Loucy (cell line): Measurements from ENCODE around the gene NRF1.

Source experiments
- H2AFZ ChIP-seq: fragments of 200-600 bp; sonication (generic); 2 replicates; pipeline ENCODE4 v1.6.0; 2016; ENCODE audit warnings: antibody characterized with exemption, mild to moderate bottlenecking, low read length, moderate library complexity
- H3F3A ChIP-seq: fragments of 200-600 bp; 2 replicates; pipeline ENCODE4 v1.6.0; 2016; ENCODE audit warnings: antibody characterized with exemption, low read depth, mild to moderate bottlenecking
- H3K27me3 ChIP-seq: fragments of 200-600 bp; sonication (generic); 2 replicates; pipeline ENCODE4 v1.6.1; 2014; ENCODE audit warnings: low read length, mild to moderate bottlenecking; ENCODE audit not compliant: insufficient read depth, poor library complexity, severe bottlenecking
- H3K36me3 ChIP-seq: fragments of 200-600 bp; sonication (generic); 2 replicates; pipeline ENCODE4 v1.6.1; 2016; ENCODE audit warnings: low read length; ENCODE audit not compliant: insufficient read depth
- H3K4me1 ChIP-seq: fragments of 200-600 bp; sonication (generic); 2 replicates; pipeline ENCODE4 v1.5.1; 2014; ENCODE audit warnings: low read length, mild to moderate bottlenecking; ENCODE audit not compliant: insufficient read depth, poor library complexity, severe bottlenecking
- H3K4me2 ChIP-seq: fragments of 200-600 bp; sonication (generic); 2 replicates; pipeline ENCODE4 v1.6.0; 2014; ENCODE audit warnings: antibody characterized with exemption, low read length, low read depth, mild to moderate bottlenecking; ENCODE audit not compliant: poor library complexity, severe bottlenecking
- H3K4me3 ChIP-seq: fragments of 200-600 bp; sonication (generic); 2 replicates; pipeline ENCODE4 v1.5.1; 2014; ENCODE audit warnings: low read length, mild to moderate bottlenecking, mixed read lengths; ENCODE audit not compliant: poor library complexity, severe bottlenecking
- H3K79me2 ChIP-seq: fragments of 200-600 bp; sonication (generic); 2 replicates; pipeline ENCODE4 v1.6.1; 2014; ENCODE audit warnings: low read length; ENCODE audit not compliant: insufficient read depth
- H3K9ac ChIP-seq: fragments of 200-600 bp; sonication (generic); 2 replicates; pipeline ENCODE4 v1.6.0; 2014; ENCODE audit warnings: mild to moderate bottlenecking, low read depth, low read length, moderate library complexity; ENCODE audit not compliant: poor library complexity, severe bottlenecking
- H3K9me2 ChIP-seq: fragments of 200-600 bp; sonication (generic); replicated peaks from 2 replicates; pipeline ENCODE4 v1.6.1; 2016; ENCODE audit warnings: low read depth, low read length, mixed read lengths
- H3K9me3 ChIP-seq: fragments of 200-600 bp; sonication (generic); 2 replicates; pipeline ENCODE4 v1.6.1; 2014; ENCODE audit warnings: mild to moderate bottlenecking, antibody characterized with exemption, low read length, low read depth; ENCODE audit not compliant: insufficient read depth
- H4K20me1 ChIP-seq: fragments of 200-600 bp; sonication (generic); 2 replicates; pipeline ENCODE4 v1.6.0; 2014; ENCODE audit warnings: antibody characterized with exemption, low read length, mild to moderate bottlenecking; ENCODE audit not compliant: insufficient read depth, poor library complexity, severe bottlenecking
- EZH2phosphoT487 ChIP-seq: fragments of 200-600 bp; IDR thresholded peaks from 2 replicates; pipeline ENCODE4 v1.6.1; 2018; ENCODE audit warnings: antibody characterized with exemption, mild to moderate bottlenecking, moderate library complexity, borderline replicate concordance
- TF ChIP-seq, protein P1 (sequence below): fragments of 200-600 bp; sonication (generic); conservative IDR thresholded peaks from 2 replicates; pipeline ENCODE4 v1.5.1; 2014; ENCODE audit warnings: mild to moderate bottlenecking, antibody characterized with exemption, low read length

NRF1 gene

DNA sequence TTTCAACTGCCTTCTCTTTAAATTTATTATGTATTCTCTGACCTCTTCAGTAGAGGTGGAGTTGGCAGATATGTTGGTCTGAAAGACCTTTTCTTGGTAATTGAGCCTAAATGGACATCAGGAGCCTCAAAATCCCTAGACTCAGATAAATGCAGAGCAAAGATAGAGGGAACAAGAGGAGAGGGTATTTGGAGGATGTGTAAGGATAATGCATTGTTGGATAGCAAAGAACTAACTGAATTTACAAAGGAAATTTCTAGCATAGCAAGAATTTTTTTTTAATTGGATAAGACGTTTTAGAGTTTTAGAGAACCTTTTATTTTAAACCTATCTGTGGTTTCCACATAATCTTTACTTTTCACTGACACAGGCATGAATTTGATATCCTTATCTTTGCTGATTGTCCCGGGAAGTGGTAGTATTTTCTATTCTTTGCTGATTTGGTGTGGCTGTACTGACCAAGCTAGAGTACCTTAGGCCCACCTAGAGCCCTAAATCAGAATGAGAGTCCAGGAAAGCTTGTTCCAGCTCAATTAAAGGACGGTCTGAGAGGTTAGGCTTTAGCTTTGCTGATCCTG lies 91.3 kb downstream of the NRF1 start:
- no peak overlapping the region for H3K4me2 ChIP-seq
- peaks cover 20% of the 10 kb centered on the region; the same call in 1 of the 2 replicates for H3K36me3 ChIP-seq
- TF ChIP-seq EZH2phosphoT487 = no peak
- TF ChIP-seq, protein P1, sequence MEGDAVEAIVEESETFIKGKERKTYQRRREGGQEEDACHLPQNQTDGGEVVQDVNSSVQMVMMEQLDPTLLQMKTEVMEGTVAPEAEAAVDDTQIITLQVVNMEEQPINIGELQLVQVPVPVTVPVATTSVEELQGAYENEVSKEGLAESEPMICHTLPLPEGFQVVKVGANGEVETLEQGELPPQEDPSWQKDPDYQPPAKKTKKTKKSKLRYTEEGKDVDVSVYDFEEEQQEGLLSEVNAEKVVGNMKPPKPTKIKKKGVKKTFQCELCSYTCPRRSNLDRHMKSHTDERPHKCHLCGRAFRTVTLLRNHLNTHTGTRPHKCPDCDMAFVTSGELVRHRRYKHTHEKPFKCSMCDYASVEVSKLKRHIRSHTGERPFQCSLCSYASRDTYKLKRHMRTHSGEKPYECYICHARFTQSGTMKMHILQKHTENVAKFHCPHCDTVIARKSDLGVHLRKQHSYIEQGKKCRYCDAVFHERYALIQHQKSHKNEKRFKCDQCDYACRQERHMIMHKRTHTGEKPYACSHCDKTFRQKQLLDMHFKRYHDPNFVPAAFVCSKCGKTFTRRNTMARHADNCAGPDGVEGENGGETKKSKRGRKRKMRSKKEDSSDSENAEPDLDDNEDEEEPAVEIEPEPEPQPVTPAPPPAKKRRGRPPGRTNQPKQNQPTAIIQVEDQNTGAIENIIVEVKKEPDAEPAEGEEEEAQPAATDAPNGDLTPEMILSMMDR = no peak
- no peaks in the 10 kb centered on the region for H3F3A ChIP-seq
- H3K27me3 ChIP-seq = no peaks in the 10 kb centered on the region
- no peaks in the 10 kb centered on the region for H3K9me3 ChIP-seq
- H3K9ac ChIP-seq = no peak overlapping the region
- H3K79me2 ChIP-seq = no peaks in the 10 kb centered on the region
- H3K9me2 ChIP-seq = no peaks in the 10 kb centered on the region
- H4K20me1 ChIP-seq = peaks cover 3% of the 10 kb centered on the region
- no peak overlapping the region for H3K4me3 ChIP-seq
- H3K4me1 ChIP-seq = peaks cover 7% of the 10 kb centered on the region
- H2AFZ ChIP-seq = no peak overlapping the region

DNA sequence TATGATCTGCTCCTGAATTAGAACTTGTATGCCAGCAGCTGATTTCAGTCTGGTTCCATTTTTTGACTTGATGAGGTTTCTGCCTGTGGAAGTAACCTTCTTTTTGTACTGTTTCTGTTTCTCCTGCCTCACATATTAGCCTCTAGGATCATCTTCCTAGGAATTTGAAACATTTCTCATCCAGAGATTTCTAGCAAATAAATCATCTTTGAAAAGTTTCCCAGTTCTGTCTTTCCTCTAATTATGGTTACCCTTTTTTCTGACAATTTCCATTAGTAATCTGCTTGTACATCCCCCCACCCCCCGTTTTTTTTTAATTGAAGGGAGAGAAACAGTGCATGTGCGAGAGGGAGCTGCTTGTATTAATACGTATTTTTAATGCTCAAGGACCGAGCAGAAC lies 92.2 kb downstream of the NRF1 start:
- Histone ChIP-seq H3K9ac (no peak overlapping the region), H2AFZ (no peak overlapping the region), H3K9me3 (no peaks in the 10 kb centered on the region), H3K9me2 (no peaks in the 10 kb centered on the region), H4K20me1 (peaks cover 11% of the 10 kb centered on the region), H3F3A (no peaks in the 10 kb centered on the region), H3K4me1 (peaks cover 16% of the 10 kb centered on the region), H3K79me2 (no peaks in the 10 kb centered on the region), H3K4me2 (no peak overlapping the region), H3K4me3 (no peak overlapping the region), H3K36me3 (peaks cover 21% of the 10 kb centered on the region; the same call in 1 of the 2 replicates), H3K27me3 (no peaks in the 10 kb centered on the region)
- TF ChIP-seq EZH2phosphoT487 = no peak
- TF ChIP-seq, protein P1 = no peak

DNA sequence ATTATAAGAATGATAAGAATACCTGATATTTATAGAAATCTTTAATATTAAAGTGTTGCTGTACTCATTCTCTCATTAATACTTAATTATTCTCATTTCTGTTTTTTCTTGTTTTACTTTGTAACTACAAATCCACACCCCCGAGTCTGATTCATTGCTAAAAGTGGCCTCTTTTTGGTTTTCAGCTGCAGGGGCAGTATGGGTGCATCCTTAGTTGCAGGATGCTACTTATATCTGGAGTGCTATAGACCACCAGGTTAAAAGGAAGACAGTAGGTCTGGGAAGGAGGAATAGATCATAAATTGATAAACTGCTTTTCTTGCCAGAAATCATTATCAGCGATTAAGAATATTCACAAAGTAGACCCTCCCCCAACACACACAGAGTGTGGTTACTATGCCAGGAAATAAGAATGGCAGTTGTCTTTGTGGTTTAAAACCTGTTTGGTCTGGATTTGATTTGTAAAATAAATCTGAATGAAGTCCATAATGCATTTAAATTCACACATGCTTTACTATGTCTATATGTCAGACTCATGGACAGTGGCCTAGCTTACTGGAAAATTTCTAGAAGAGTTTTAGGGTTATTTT lies 96.5 kb downstream of the NRF1 start:
- TF ChIP-seq, protein P1 = no peak
- TF ChIP-seq EZH2phosphoT487 = no peak
- H3K36me3 ChIP-seq = peaks cover 54% of the 10 kb centered on the region
- H3K4me1 ChIP-seq = peaks cover 17% of the 10 kb centered on the region
- H3K79me2 ChIP-seq = no peaks in the 10 kb centered on the region
- H4K20me1 ChIP-seq = peaks cover 16% of the 10 kb centered on the region
- H3K4me3 ChIP-seq = no peak overlapping the region
- peak overlapping the region; percentile 30 for H3K4me2 ChIP-seq
- no peak overlapping the region for H2AFZ ChIP-seq
- H3K9ac ChIP-seq = no peak overlapping the region
- H3F3A ChIP-seq = no peaks in the 10 kb centered on the region
- no peaks in the 10 kb centered on the region for H3K9me2 ChIP-seq
- H3K9me3 ChIP-seq = no peaks in the 10 kb centered on the region
- no peaks in the 10 kb centered on the region for H3K27me3 ChIP-seq
